Lower leg skin (tissue), 3 donors: Measurements from ENCODE around the gene GAL3ST2.

Source experiments
- CTCF ChIP-seq, 3 donors: fragments of 450-650 bp; IDR thresholded peaks; one replicate each; pipeline ENCODE4 v1.5.1; 2016; ENCODE audit warnings: antibody characterized with exemption in 3 of 3, mild to moderate bottlenecking in 3 of 3, moderate library complexity in 2 of 3
- POLR2A ChIP-seq, 2 donors: fragments of 450-650 bp; IDR thresholded peaks; one replicate each; pipeline ENCODE4 v1.6.1; 2016 to 2017; ENCODE audit warnings: antibody characterized with exemption in 2 of 2, mild to moderate bottlenecking in 1 of 2, moderate library complexity in 1 of 2

- TF ChIP-seq CTCF (IDR thresholded peaks at IDR 0.05) (no peak), POLR2A (IDR thresholded peaks at IDR 0.05) (no peak)
Observed at GRCh38 chr2:241851325-241852115, 74.9 kb downstream of the GAL3ST2 start.
